Measurements from ENCODE around the gene ZNF770.

ZNF770 gene

GRCh38 chr15:35019404-35020327 lies 31.6 kb upstream of the ZNF770 start:
- DNase-seq (ENCODE audit: low spot score) (no peak), ATAC-seq (ENCODE audit: low read depth) (peak; percentile 41; the same call in 2 of the 3 replicates)
- no peak overlapping the region for H3K4me3 ChIP-seq (ENCODE audit: severe bottlenecking)

GRCh38 chr15:35014241-35014640 lies 26.2 kb upstream of the ZNF770 start:
- H3K4me3 ChIP-seq (ENCODE audit: severe bottlenecking), result no peak overlapping the region
- no peaks in the 10 kb centered on the region for H3K36me3 ChIP-seq (ENCODE audit: low read depth)
- no peak for TF ChIP-seq CTCF (IDR thresholded peaks at IDR 0.05; ENCODE audit: poor library complexity, severe bottlenecking)
- ATAC-seq (ENCODE audit: low read depth) (no peak), DNase-seq (ENCODE audit: low spot score) (no peak)
- H3K27ac ChIP-seq (ENCODE audit: poor library complexity, severe bottlenecking), result no peak overlapping the region
- no peaks in the 10 kb centered on the region for H3K9me3 ChIP-seq (ENCODE audit: severe bottlenecking)
- peaks cover 2% of the 10 kb centered on the region for H3K4me1 ChIP-seq (ENCODE audit: insufficient read depth, poor library complexity, severe bottlenecking)
- H3K27me3 ChIP-seq (ENCODE audit: insufficient read depth, poor library complexity, severe bottlenecking), result no peaks in the 10 kb centered on the region

More at GRCh38 chr15:35019404-35020327, 31.6 kb upstream of the ZNF770 start:
- H3K36me3 ChIP-seq (ENCODE audit: low read depth), result no peaks in the 10 kb centered on the region
- no peak for TF ChIP-seq CTCF (IDR thresholded peaks at IDR 0.05; ENCODE audit: poor library complexity, severe bottlenecking)
- H3K4me1 ChIP-seq (ENCODE audit: insufficient read depth, poor library complexity, severe bottlenecking), result peaks cover 6% of the 10 kb centered on the region
- H3K9me3 ChIP-seq (ENCODE audit: severe bottlenecking), result no peaks in the 10 kb centered on the region
- no peaks in the 10 kb centered on the region for H3K27me3 ChIP-seq (ENCODE audit: insufficient read depth, poor library complexity, severe bottlenecking)
- H3K27ac ChIP-seq (ENCODE audit: poor library complexity, severe bottlenecking), result no peak overlapping the region

GRCh38 chr15:35013370-35013769 lies 25.3 kb upstream of the ZNF770 start:
- no peak for TF ChIP-seq CTCF (IDR thresholded peaks at IDR 0.05; ENCODE audit: poor library complexity, severe bottlenecking)
- no peak overlapping the region for H3K4me3 ChIP-seq (ENCODE audit: severe bottlenecking)
- H3K4me1 ChIP-seq (ENCODE audit: insufficient read depth, poor library complexity, severe bottlenecking), result no peaks in the 10 kb centered on the region
- no peak for DNase-seq (ENCODE audit: low spot score)
- ATAC-seq (ENCODE audit: low read depth), result 0 out of 3 replicates have a peak, but pooled peaks have one; percentile 10
- H3K27ac ChIP-seq (ENCODE audit: poor library complexity, severe bottlenecking), result no peak overlapping the region
- no peaks in the 10 kb centered on the region for H3K27me3 ChIP-seq (ENCODE audit: insufficient read depth, poor library complexity, severe bottlenecking)
- no peaks in the 10 kb centered on the region for H3K9me3 ChIP-seq (ENCODE audit: severe bottlenecking)
- no peaks in the 10 kb centered on the region for H3K36me3 ChIP-seq (ENCODE audit: low read depth)

- H3K27ac ChIP-seq (ENCODE audit: poor library complexity, severe bottlenecking), result no peak overlapping the region
- TF ChIP-seq CTCF (IDR thresholded peaks at IDR 0.05; ENCODE audit: poor library complexity, severe bottlenecking), result no peak
- no peaks in the 10 kb centered on the region for H3K36me3 ChIP-seq (ENCODE audit: low read depth)
- no peak overlapping the region for H3K4me3 ChIP-seq (ENCODE audit: severe bottlenecking)
- no peaks in the 10 kb centered on the region for H3K4me1 ChIP-seq (ENCODE audit: insufficient read depth, poor library complexity, severe bottlenecking)
- ATAC-seq (ENCODE audit: low read depth) (no peak), DNase-seq (ENCODE audit: low spot score) (no peak)
- no peaks in the 10 kb centered on the region for H3K27me3 ChIP-seq (ENCODE audit: insufficient read depth, poor library complexity, severe bottlenecking)
- H3K9me3 ChIP-seq (ENCODE audit: severe bottlenecking), result no peaks in the 10 kb centered on the region
Measured at GRCh38 chr15:35007397-35007796, 19.3 kb upstream of the ZNF770 start.

GRCh38 chr15:35005933-35006332 lies 17.8 kb upstream of the ZNF770 start:
- TF ChIP-seq CTCF (IDR thresholded peaks at IDR 0.05; ENCODE audit: poor library complexity, severe bottlenecking), result no peak
- Histone ChIP-seq H3K4me1 (ENCODE audit: insufficient read depth, poor library complexity, severe bottlenecking) (peaks cover 2% of the 10 kb centered on the region), H3K4me3 (ENCODE audit: severe bottlenecking) (no peak overlapping the region), H3K36me3 (ENCODE audit: low read depth) (no peaks in the 10 kb centered on the region), H3K9me3 (ENCODE audit: severe bottlenecking) (no peaks in the 10 kb centered on the region), H3K27me3 (ENCODE audit: insufficient read depth, poor library complexity, severe bottlenecking) (no peaks in the 10 kb centered on the region), H3K27ac (ENCODE audit: poor library complexity, severe bottlenecking) (no peak overlapping the region)
- ATAC-seq (ENCODE audit: low read depth) (no peak), DNase-seq (ENCODE audit: low spot score) (no peak)
